Ovary (tissue), 3 donors: Measurements from ENCODE around the gene BRSK2.

Source experiments
- POLR2A ChIP-seq: fragments of 450-650 bp; IDR thresholded peaks from one replicate; pipeline ENCODE4 v1.6.1; 2017; ENCODE audit warnings: antibody characterized with exemption, mild to moderate bottlenecking, moderate library complexity
- TF ChIP-seq, protein P1 (sequence below), 3 donors: fragments of 450-650 bp in 2 of 3; fragments of 200-600 bp in 1 of 3; IDR thresholded peaks; one replicate each; pipeline versions ENCODE4 v1.5.1 to v1.8.0; 2016 to 2022; ENCODE audit warnings: antibody characterized with exemption in 3 of 3, mild to moderate bottlenecking in 1 of 3
- donor health status: DM: no; HTN: no; CAD: no.

DNA sequence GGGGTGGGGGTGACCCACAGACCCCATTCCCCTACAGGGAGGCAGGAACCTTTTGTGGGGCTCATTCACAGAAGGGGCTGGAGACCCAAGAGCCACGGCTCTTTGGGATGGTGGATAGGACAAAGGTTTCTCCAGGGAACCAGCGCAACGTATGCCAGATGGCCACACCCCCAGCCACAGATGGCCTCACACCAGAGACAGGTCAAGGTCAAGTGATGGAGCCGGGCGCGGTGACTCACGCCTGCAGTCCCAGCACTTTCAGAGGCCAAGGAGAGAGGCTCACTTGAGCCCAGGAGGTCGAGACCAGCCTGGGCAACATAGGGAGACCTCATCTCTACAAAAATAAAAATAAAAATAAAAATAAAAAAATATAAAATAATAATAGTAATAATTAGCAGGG lies 17.1 kb upstream of the BRSK2 start:
- TF ChIP-seq, protein P1, sequence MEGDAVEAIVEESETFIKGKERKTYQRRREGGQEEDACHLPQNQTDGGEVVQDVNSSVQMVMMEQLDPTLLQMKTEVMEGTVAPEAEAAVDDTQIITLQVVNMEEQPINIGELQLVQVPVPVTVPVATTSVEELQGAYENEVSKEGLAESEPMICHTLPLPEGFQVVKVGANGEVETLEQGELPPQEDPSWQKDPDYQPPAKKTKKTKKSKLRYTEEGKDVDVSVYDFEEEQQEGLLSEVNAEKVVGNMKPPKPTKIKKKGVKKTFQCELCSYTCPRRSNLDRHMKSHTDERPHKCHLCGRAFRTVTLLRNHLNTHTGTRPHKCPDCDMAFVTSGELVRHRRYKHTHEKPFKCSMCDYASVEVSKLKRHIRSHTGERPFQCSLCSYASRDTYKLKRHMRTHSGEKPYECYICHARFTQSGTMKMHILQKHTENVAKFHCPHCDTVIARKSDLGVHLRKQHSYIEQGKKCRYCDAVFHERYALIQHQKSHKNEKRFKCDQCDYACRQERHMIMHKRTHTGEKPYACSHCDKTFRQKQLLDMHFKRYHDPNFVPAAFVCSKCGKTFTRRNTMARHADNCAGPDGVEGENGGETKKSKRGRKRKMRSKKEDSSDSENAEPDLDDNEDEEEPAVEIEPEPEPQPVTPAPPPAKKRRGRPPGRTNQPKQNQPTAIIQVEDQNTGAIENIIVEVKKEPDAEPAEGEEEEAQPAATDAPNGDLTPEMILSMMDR (IDR thresholded peaks at IDR 0.05) = no peak
- TF ChIP-seq POLR2A = no peak
